SH-SY5Y (cell line): ENCODE data around the gene SLC25A40.

Experiments
- GATA2 ChIP-seq: IDR thresholded peaks from 2 replicates; pipeline ENCODE4 v1.6.1; 2011; ENCODE audit warnings: mild to moderate bottlenecking, low read depth, low read length
- GATA3 ChIP-seq: IDR thresholded peaks from 2 replicates; pipeline ENCODE4 v1.6.1; 2011; ENCODE audit warnings: low read depth, mild to moderate bottlenecking, low read length, moderate library complexity

Gene SLC25A40

GRCh38 chr7:87810726-87811125 lies 65.4 kb downstream of the SLC25A40 start:
- TF ChIP-seq GATA3 (no peak), GATA2 (no peak)

GRCh38 chr7:87810130-87810529 lies 66.0 kb downstream of the SLC25A40 start:
- TF ChIP-seq GATA3 (no peak), GATA2 (no peak)

- no peak for TF ChIP-seq GATA2
- no peak for TF ChIP-seq GATA3
Measured at GRCh38 chr7:87806150-87806549, 70.0 kb downstream of the SLC25A40 start.

GRCh38 chr7:87797798-87798403 lies 78.3 kb downstream of the SLC25A40 start:
- no peak for TF ChIP-seq GATA2
- no peak for TF ChIP-seq GATA3

GRCh38 chr7:87797395-87797794 lies 78.8 kb downstream of the SLC25A40 start:
- TF ChIP-seq GATA3: no peak
- no peak for TF ChIP-seq GATA2

GRCh38 chr7:87785368-87785995 lies 90.7 kb downstream of the SLC25A40 start:
- TF ChIP-seq GATA3 (no peak), GATA2 (no peak)

GRCh38 chr7:87784424-87784823 lies 91.7 kb downstream of the SLC25A40 start:
- TF ChIP-seq GATA2: no peak
